OCI-LY1 (cell line): Measurements from ENCODE around the gene VPS54.

Source experiments
- H2AFZ ChIP-seq: fragments of 200-600 bp; sonication (generic), shearing (Covaris generic); 2 replicates; pipeline ENCODE4 v1.6.0; 2014; ENCODE audit warnings: antibody characterized with exemption, mild to moderate bottlenecking, low read length
- H3F3A ChIP-seq: fragments of 200-600 bp; sonication (generic), shearing (Covaris generic); 2 replicates; pipeline ENCODE4 v1.6.0; 2014; ENCODE audit warnings: mild to moderate bottlenecking, antibody characterized with exemption, low read length, moderate library complexity; ENCODE audit not compliant: insufficient read depth
- H3K27ac ChIP-seq: fragments of 200-600 bp; sonication (generic); 2 replicates; pipeline ENCODE4 v1.5.1; 2014; ENCODE audit warnings: low read length, mixed run types, mild to moderate bottlenecking, low read depth; ENCODE audit not compliant: poor library complexity, severe bottlenecking
- H3K27me3 ChIP-seq: fragments of 200-600 bp; sonication (generic); 2 replicates; pipeline ENCODE4 v1.6.0; 2014; ENCODE audit warnings: antibody characterized with exemption, mild to moderate bottlenecking, low read length, moderate library complexity; ENCODE audit not compliant: insufficient read depth
- H3K36me3 ChIP-seq: fragments of 200-600 bp; sonication (generic); 2 replicates; pipeline ENCODE4 v1.6.1; 2014; ENCODE audit warnings: mild to moderate bottlenecking, antibody characterized with exemption, low read length, moderate library complexity, mixed read lengths; ENCODE audit not compliant: insufficient read depth
- H3K4me1 ChIP-seq: fragments of 200-600 bp; sonication (generic); 2 replicates; pipeline ENCODE4 v1.5.1; 2014; ENCODE audit warnings: mild to moderate bottlenecking, low read length, moderate library complexity; ENCODE audit not compliant: insufficient read depth, severe bottlenecking
- H3K4me2 ChIP-seq: fragments of 200-600 bp; sonication (generic), shearing (Covaris generic); 2 replicates; pipeline ENCODE4 v1.6.1; 2014; ENCODE audit warnings: low read length
- H3K4me3 ChIP-seq: fragments of 200-600 bp; sonication (generic); 2 replicates; pipeline ENCODE4 v1.5.1; 2014; ENCODE audit warnings: low read length, low read depth, mild to moderate bottlenecking, mixed read lengths; ENCODE audit not compliant: poor library complexity, severe bottlenecking
- H3K79me2 ChIP-seq: fragments of 200-600 bp; shearing (Covaris generic); 2 replicates; pipeline ENCODE4 v1.6.1; 2016; ENCODE audit warnings: mixed run types, low read length, mixed read lengths; ENCODE audit not compliant: insufficient read depth
- H3K9ac ChIP-seq: fragments of 200-600 bp; sonication (generic), shearing (Covaris generic); 2 replicates; pipeline ENCODE4 v1.6.1; 2014; ENCODE audit warnings: mild to moderate bottlenecking, low read length, mixed read lengths
- H3K9me2 ChIP-seq: fragments of 200-600 bp; sonication (generic), shearing (Covaris generic); 2 replicates; pipeline ENCODE4 v1.6.1; 2014; ENCODE audit warnings: low read depth, mild to moderate bottlenecking, low read length, mixed read lengths
- H3K9me3 ChIP-seq: fragments of 200-600 bp; shearing (Covaris generic); 2 replicates; pipeline ENCODE4 v1.6.1; 2014; ENCODE audit warnings: low read length, mixed read lengths
- H4K20me1 ChIP-seq: fragments of 200-600 bp; sonication (generic), shearing (Covaris generic); 2 replicates; pipeline ENCODE4 v1.6.0; 2016; ENCODE audit warnings: mild to moderate bottlenecking, low read length; ENCODE audit not compliant: insufficient read depth
- CTCF ChIP-seq: fragments of 200-600 bp; sonication (generic), shearing (Covaris generic); IDR thresholded peaks from 2 replicates; pipeline ENCODE4 v1.5.1; 2017; ENCODE audit warnings: mild to moderate bottlenecking, antibody characterized with exemption, low read length, moderate library complexity, mixed read lengths
- EZH2 ChIP-seq: fragments of 200-600 bp; sonication (generic), shearing (Covaris generic); IDR thresholded peaks from 2 replicates; pipeline ENCODE4 v1.8.0; 2017; ENCODE audit warnings: borderline replicate concordance, mixed run types, mild to moderate bottlenecking, antibody characterized with exemption, low read length, moderate library complexity, mixed read lengths

The VPS54 gene

GRCh38 chr2:63843093-63843492 is 176.1 kb downstream of the VPS54 start:
- Histone ChIP-seq H3K36me3 (peaks cover 54% of the 10 kb centered on the region), H3K79me2 (peaks cover 62% of the 10 kb centered on the region), H3K4me1 (peaks cover 47% of the 10 kb centered on the region), H3K9me3 (peaks cover 17% of the 10 kb centered on the region), H3K9me2 (no peaks in the 10 kb centered on the region), H3F3A (no peaks in the 10 kb centered on the region), H3K27me3 (no peaks in the 10 kb centered on the region), H3K9ac (peak overlapping the region; percentile 87), H3K4me3 (peak overlapping the region; percentile 76), H3K4me2 (peak overlapping the region; percentile 98), H3K27ac (peak overlapping the region; percentile 96), H2AFZ (no peak overlapping the region), H4K20me1 (no peaks in the 10 kb centered on the region)
- TF ChIP-seq CTCF (no peak), EZH2 (no peak)

- TF ChIP-seq CTCF (no peak), EZH2 (no peak)
- H3K27ac ChIP-seq: peak overlapping the region; percentile 96
- H3F3A ChIP-seq: no peaks in the 10 kb centered on the region
- no peaks in the 10 kb centered on the region for H4K20me1 ChIP-seq
- no peaks in the 10 kb centered on the region for H3K27me3 ChIP-seq
- no peaks in the 10 kb centered on the region for H3K9me2 ChIP-seq
- peaks cover 57% of the 10 kb centered on the region for H3K79me2 ChIP-seq
- H3K4me1 ChIP-seq: peaks cover 49% of the 10 kb centered on the region
- peak overlapping the region; percentile 76 for H3K4me3 ChIP-seq
- H2AFZ ChIP-seq: no peak overlapping the region
- H3K4me2 ChIP-seq: peak overlapping the region; percentile 98
- H3K9me3 ChIP-seq: peaks cover 14% of the 10 kb centered on the region
- peaks cover 48% of the 10 kb centered on the region for H3K36me3 ChIP-seq
- H3K9ac ChIP-seq: peak overlapping the region; percentile 87
Measured at GRCh38 chr2:63842149-63843061, 176.8 kb downstream of the VPS54 start.
